Tongue (tissue), 2 donors: Measurements from ENCODE around the gene DNASE1L3. TPM values are rescaled to one million over a fixed set of nuclear protein-coding genes. Genes with fewer than 3 reads are reported as not detected.

Experiments used
- DNase-seq: peaks from one replicate; pipeline ENCODE4 v3.0.0-alpha.2; 2015
- total RNA-seq: library from RNA; depleted of rRNA; stranded (reverse); fragments of >200 nt; gene quantifications from one replicate; pipeline ENCODE4 v1.2.3, GENCODE V29; 2014

DNASE1L3 gene
- total RNA-seq, 1 donor from 2014 or later, result not detected

- no peak for DNase-seq
Measured at GRCh38 chr3:58200121-58200709, 10.6 kb downstream of the DNASE1L3 start.

GRCh38 chr3:58198804-58199203, 12.0 kb downstream of the DNASE1L3 start:
- DNase-seq, result no peak

- DNase-seq, result no peak
Measured at GRCh38 chr3:58198362-58198761, 12.4 kb downstream of the DNASE1L3 start.

- DNase-seq, result no peak
Measured at GRCh38 chr3:58197588-58197987, 13.2 kb downstream of the DNASE1L3 start.

GRCh38 chr3:58193682-58194407, 16.9 kb downstream of the DNASE1L3 start:
- no peak for DNase-seq

- no peak for DNase-seq
Measured at GRCh38 chr3:58192069-58192468, 18.7 kb downstream of the DNASE1L3 start.

GRCh38 chr3:58191361-58191991, 19.3 kb downstream of the DNASE1L3 start:
- no peak for DNase-seq

- DNase-seq, result no peak
Measured at GRCh38 chr3:58190882-58191281, 19.9 kb downstream of the DNASE1L3 start.

GRCh38 chr3:58190291-58190690, 20.5 kb downstream of the DNASE1L3 start:
- no peak for DNase-seq

- no peak for DNase-seq
Measured at GRCh38 chr3:58189691-58190090, 21.1 kb downstream of the DNASE1L3 start.

GRCh38 chr3:58188921-58189451, 21.8 kb downstream of the DNASE1L3 start:
- no peak for DNase-seq

GRCh38 chr3:58188173-58188564, 22.6 kb downstream of the DNASE1L3 start:
- no peak for DNase-seq

- DNase-seq, result no peak
Measured at GRCh38 chr3:58184982-58185360, 25.8 kb downstream of the DNASE1L3 start.

GRCh38 chr3:58184309-58184981, 26.3 kb downstream of the DNASE1L3 start:
- DNase-seq, result no peak

- DNase-seq, result no peak
Measured at GRCh38 chr3:58183891-58184290, 26.9 kb downstream of the DNASE1L3 start.

- no peak for DNase-seq
Measured at GRCh38 chr3:58183221-58183620, 27.6 kb downstream of the DNASE1L3 start.

GRCh38 chr3:58180940-58181587, 29.7 kb downstream of the DNASE1L3 start:
- no peak for DNase-seq

GRCh38 chr3:58180099-58180880, 30.5 kb downstream of the DNASE1L3 start:
- DNase-seq, result no peak

GRCh38 chr3:58179235-58180098, 31.3 kb downstream of the DNASE1L3 start:
- no peak for DNase-seq

- DNase-seq, result no peak
Measured at GRCh38 chr3:58178528-58179234, 32.1 kb downstream of the DNASE1L3 start.
